GM12878 (cell line): ENCODE results near the gene HOXA2. TPM values are rescaled to one million over a fixed set of nuclear protein-coding genes. Genes with fewer than 3 reads are reported as not detected.

ENCODE experiments used
- ATAC-seq: fragments of 200-7000 bp; cut with Tn5 transposase; 3 replicates; pipeline ENCODE4 v1.9.1; 2020; ENCODE audit warnings: mild to moderate bottlenecking, moderate library complexity
- BruUV-seq: library from RNA; stranded (reverse); fragments of 400-500 nt; replicated peaks from 2 replicates; lab custom pipeline; 2021; lab: Mats Ljungman, UMichigan
- CTCF ChIA-PET: fragments of 300-600 bp; sonication (Branson Sonifier 250); formaldehyde crosslinking; extraction: SDS; loops from one replicate; lab custom pipeline; 2021; ENCODE audit warnings: inconsistent platforms; lab: Yijun Ruan, JAX
- POLR2A ChIA-PET: fragments of 350-600 bp; formaldehyde crosslinking; extraction: SDS; loops from one replicate; lab custom pipeline; 2021; ENCODE audit warnings: inconsistent platforms; lab: Charles Lee
- RAD21 ChIA-PET: fragments of 300-600 bp; sonication (Branson Sonifier 250); formaldehyde crosslinking; loops from one replicate; lab custom pipeline; 2023; ENCODE audit warnings: antibody characterized with exemption; ENCODE audit not compliant: unreplicated experiment; lab: Charles Lee
- SMC1A ChIA-PET: fragments of 300-600 bp; sonication (Branson Sonifier 250); formaldehyde crosslinking; loops from one replicate; lab custom pipeline; 2023; ENCODE audit not compliant: unreplicated experiment, uncharacterized antibody; lab: Charles Lee
- DNase-seq: peaks from one replicate; pipeline ENCODE4 v3.0.0-alpha.2; 2011; ENCODE audit warnings: low read depth, low spot score
- FAIRE-seq: peaks from 3 replicates; lab custom pipeline; 2011; peaks lifted over from hg19 to GRCh38; lab: Jason Lieb, UNC
- H2AFZ ChIP-seq: 2 replicates; pipeline ENCODE4 v1.6.0; 2011; ENCODE audit warnings: low read depth, low read length, control low read depth; ENCODE audit not compliant: control insufficient read depth
- H3K27ac ChIP-seq: 2 replicates; pipeline ENCODE4 v1.5.1; 2011; ENCODE audit warnings: control low read depth; ENCODE audit not compliant: control insufficient read depth, insufficient read depth
- H3K27me3 ChIP-seq, 2 experiments: replicated peaks in 1 of 2; 2 replicates each; pipeline versions ENCODE4 v1.6.0 to v1.6.1; 2011; ENCODE audit warnings: low read length in 1 of 2; ENCODE audit not compliant: control insufficient read depth in 2 of 2, insufficient read depth in 2 of 2
- H3K36me3 ChIP-seq, 2 experiments: 2 replicates each; pipeline ENCODE4 v1.5.1; 2011; ENCODE audit warnings: low read length in 1 of 2; ENCODE audit not compliant: control insufficient read depth in 2 of 2, insufficient read depth in 2 of 2
- H3K4me1 ChIP-seq: 2 replicates; pipeline ENCODE4 v1.6.1; 2011; ENCODE audit warnings: mild to moderate bottlenecking, low read length, moderate library complexity, mixed read lengths; ENCODE audit not compliant: control insufficient read depth, insufficient read depth
- H3K4me2 ChIP-seq: 2 replicates; pipeline ENCODE4 v1.6.0; 2011; ENCODE audit warnings: control low read depth; ENCODE audit not compliant: control insufficient read depth, insufficient read depth
- H3K4me3 ChIP-seq: fragments of 200-600 bp; sonication (generic); 2 replicates; pipeline ENCODE4 v1.5.1; 2016
- H3K79me2 ChIP-seq: 2 replicates; pipeline ENCODE4 v1.6.0; 2011; ENCODE audit warnings: low read length; ENCODE audit not compliant: control insufficient read depth, insufficient read depth
- H3K9ac ChIP-seq: 2 replicates; pipeline ENCODE4 v1.8.0; 2011; ENCODE audit warnings: low read length, control low read depth, mixed read lengths; ENCODE audit not compliant: control insufficient read depth, insufficient read depth
- H3K9me3 ChIP-seq: replicated peaks from 3 replicates; pipeline ENCODE4 v1.5.1; 2011; ENCODE audit warnings: mild to moderate bottlenecking, low read length; ENCODE audit not compliant: control insufficient read depth, insufficient read depth
- H4K20me1 ChIP-seq: 2 replicates; pipeline ENCODE4 v1.6.0; 2011; ENCODE audit not compliant: control insufficient read depth, insufficient read depth
- CEBPZ ChIP-seq: fragments of 150-350 bp; IDR thresholded peaks from 2 replicates; pipeline ENCODE4 v1.6.1; 2016; ENCODE audit warnings: low read depth, low read length
- CREM ChIP-seq: IDR thresholded peaks from 2 replicates; pipeline ENCODE4 v1.6.1; 2014; ENCODE audit warnings: antibody characterized with exemption, low read depth
- EZH2 ChIP-seq: IDR thresholded peaks from 2 replicates; pipeline ENCODE4 v1.6.1; 2012; ENCODE audit warnings: low read depth, mild to moderate bottlenecking, control low read depth, inconsistent platforms, low read length, borderline replicate concordance; ENCODE audit not compliant: control insufficient read depth
- PAX8 ChIP-seq: fragments of 450-650 bp; IDR thresholded peaks from 2 replicates; pipeline ENCODE4 v1.6.1; 2017; ENCODE audit warnings: mild to moderate bottlenecking, moderate library complexity
- PKNOX1 ChIP-seq: fragments of 450-650 bp; IDR thresholded peaks from 2 replicates; pipeline ENCODE4 v1.6.1; 2016; ENCODE audit warnings: mild to moderate bottlenecking
- POLR2AphosphoS2 ChIP-seq: IDR thresholded peaks from 2 replicates; pipeline ENCODE4 v1.6.1; 2011; ENCODE audit warnings: low read depth, mild to moderate bottlenecking, low read length, improper control_type of control experiment, moderate library complexity
- SMAD1 ChIP-seq: fragments of 450-650 bp; IDR thresholded peaks from 2 replicates; pipeline ENCODE4 v1.6.1; 2018; ENCODE audit warnings: mild to moderate bottlenecking, low read depth; ENCODE audit not compliant: partially characterized antibody
- TARDBP ChIP-seq: IDR thresholded peaks from 2 replicates; pipeline ENCODE4 v1.6.1; 2016; ENCODE audit warnings: borderline replicate concordance
- TCF12 ChIP-seq: IDR thresholded peaks from 2 replicates; pipeline ENCODE4 v1.6.1; 2011; ENCODE audit warnings: low read depth, mild to moderate bottlenecking, low read length
- TCF7 ChIP-seq: IDR thresholded peaks from 2 replicates; pipeline ENCODE4 v1.6.1; 2014; ENCODE audit warnings: antibody characterized with exemption, borderline replicate concordance
- WRNIP1 ChIP-seq: IDR thresholded peaks from 2 replicates; pipeline ENCODE4 v1.6.1; 2011; ENCODE audit warnings: low read depth, low read length, improper control_type of control experiment, borderline replicate concordance
- ZNF24 ChIP-seq: fragments of 450-650 bp; IDR thresholded peaks from 2 replicates; pipeline ENCODE4 v1.6.1; 2017; ENCODE audit warnings: antibody characterized with exemption, mild to moderate bottlenecking
- WGBS: methylation state at CpG from one replicate; pipeline ENCODE4 v1.1.6; 2016; ENCODE audit warnings: low lambda C conversion rate; ENCODE audit not compliant: insufficient replicate concordance, insufficient coverage; ENCODE audit errors: missing lambda C conversion rate; 5-methylcytosine and 5-hydroxymethylcytosine counted together
- in situ Hi-C: fragments of 300-500 bp; cut with MboI; formaldehyde crosslinking; loops from 9 replicates; pipeline ENCODE4 v1.14.3; 2018; ENCODE audit warnings: mixed read lengths
- intact Hi-C: fragments of 100-400 bp; cut with micrococcal nuclease; formaldehyde crosslinking; loops from one replicate; pipeline ENCODE4 v1.14.2; 2022; ENCODE audit not compliant: unreplicated experiment
- polyA plus RNA-seq, 11 experiments: library from polyadenylated mRNA; depleted of rRNA in 4 of 11; unstranded in 6 of 11; stranded (reverse) in 5 of 11; fragments of >200 nt; fragmentation: Nextera tagmentation in 4 of 11; fragmentation: Illumina TruSeq in 1 of 11; extraction: Ambion mirVana in 4 of 11; extraction: Trizol in 1 of 11; gene quantifications; 1 replicate in 1 of 11; 2 replicates in 10 of 11; pipeline versions ENCODE4 v1.2.1 to v1.2.3, GENCODE V29; 2011 to 2016; ENCODE audit warnings: inconsistent platforms in 2 of 11, missing spikeins in 2 of 11, low read depth in 1 of 11
- total RNA-seq, 4 experiments: library from RNA; depleted of rRNA in 3 of 4; stranded (reverse); fragments of >200 nt in 3 of 4; fragmentation: Illumina TruSeq in 1 of 4; extraction: Trizol in 1 of 4; gene quantifications; 2 replicates each; pipeline versions ENCODE4 v1.2.1 to v1.2.3, GENCODE V29; 2013 to 2021
- TF ChIP-seq, protein P1 (sequence below), 3 experiments: IDR thresholded peaks in 2 of 3; conservative IDR thresholded peaks in 1 of 3; 2 replicates each; pipeline ENCODE4 v1.5.1; 2011; ENCODE audit warnings: low read depth in 3 of 3, low read length in 3 of 3, mild to moderate bottlenecking in 3 of 3, control low read depth in 2 of 3, moderate library complexity in 2 of 3, inconsistent platforms in 1 of 3, mixed read lengths in 1 of 3; ENCODE audit not compliant: control insufficient read depth in 2 of 3, insufficient read depth in 1 of 3; ENCODE audit errors: extremely low read depth in 1 of 3

Gene HOXA2
- total and polyA plus RNA-seq, 10 of the 15 experiments (the other 5 are each of a cell fraction or from before 2014, with no cell fraction given), result not detected

- in situ Hi-C loops, result no loop called here
- H3K79me2 ChIP-seq, result no peaks in the 10 kb centered on the region
- H2AFZ ChIP-seq, result no peak overlapping the region
- no peak overlapping the region for H3K4me2 ChIP-seq
- SMC1A ChIA-PET, result interaction anchor here (1.7 kb wide), 1 partner anchor 11 kb away, joined by 8 read pairs; no protein-coding TSS in a partner anchor
- H3K4me1 ChIP-seq, result no peaks in the 10 kb centered on the region; the same call in 1 of the 2 replicates
- ATAC-seq (no peak), DNase-seq (no peak), FAIRE-seq (no peak)
- POLR2A ChIA-PET, result no interaction called here
- CTCF ChIA-PET, result no interaction called here
- intact Hi-C loops, result no loop called here
- 85% methylated on average over 36 of the region's 53 CpGs for WGBS
- no peak overlapping the region for H3K9ac ChIP-seq
- no peaks in the 10 kb centered on the region for H3K36me3 ChIP-seq
- no peaks in the 10 kb centered on the region; the same call in 2 of the 3 replicates for H3K9me3 ChIP-seq
- H3K27me3 ChIP-seq, result peaks cover 0 to 7% of the 10 kb centered on the region in 2 experiments; a peak in 2 of 4 replicates
- BruUV-seq, result no TSS peak
- H3K4me3 ChIP-seq, result no peak overlapping the region
- RAD21 ChIA-PET, result no interaction called here
- no peak overlapping the region for H3K27ac ChIP-seq
- no peaks in the 10 kb centered on the region for H4K20me1 ChIP-seq
- TF ChIP-seq CEBPZ, result no peak
- no peak for TF ChIP-seq TCF7
- TF ChIP-seq TARDBP, result no peak
- TF ChIP-seq TCF12, result no peak
- TF ChIP-seq CREM, result no peak
- no peak for TF ChIP-seq EZH2
- TF ChIP-seq, protein P1, sequence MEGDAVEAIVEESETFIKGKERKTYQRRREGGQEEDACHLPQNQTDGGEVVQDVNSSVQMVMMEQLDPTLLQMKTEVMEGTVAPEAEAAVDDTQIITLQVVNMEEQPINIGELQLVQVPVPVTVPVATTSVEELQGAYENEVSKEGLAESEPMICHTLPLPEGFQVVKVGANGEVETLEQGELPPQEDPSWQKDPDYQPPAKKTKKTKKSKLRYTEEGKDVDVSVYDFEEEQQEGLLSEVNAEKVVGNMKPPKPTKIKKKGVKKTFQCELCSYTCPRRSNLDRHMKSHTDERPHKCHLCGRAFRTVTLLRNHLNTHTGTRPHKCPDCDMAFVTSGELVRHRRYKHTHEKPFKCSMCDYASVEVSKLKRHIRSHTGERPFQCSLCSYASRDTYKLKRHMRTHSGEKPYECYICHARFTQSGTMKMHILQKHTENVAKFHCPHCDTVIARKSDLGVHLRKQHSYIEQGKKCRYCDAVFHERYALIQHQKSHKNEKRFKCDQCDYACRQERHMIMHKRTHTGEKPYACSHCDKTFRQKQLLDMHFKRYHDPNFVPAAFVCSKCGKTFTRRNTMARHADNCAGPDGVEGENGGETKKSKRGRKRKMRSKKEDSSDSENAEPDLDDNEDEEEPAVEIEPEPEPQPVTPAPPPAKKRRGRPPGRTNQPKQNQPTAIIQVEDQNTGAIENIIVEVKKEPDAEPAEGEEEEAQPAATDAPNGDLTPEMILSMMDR (IDR thresholded peaks at IDR 0.05 in 2 of 3, conservative IDR thresholded peaks at IDR 0.05 in 1 of 3; ENCODE audit: control insufficient read depth in 2 of 3, extremely low read depth in 1 of 3, insufficient read depth in 1 of 3, low read depth in 3 of 3, low read length in 3 of 3), result no peak
- TF ChIP-seq ZNF24, result no peak
- TF ChIP-seq PKNOX1, result no peak
- TF ChIP-seq SMAD1, result no peak
- no peak for TF ChIP-seq WRNIP1
- TF ChIP-seq PAX8, result no peak
- no peak for TF ChIP-seq POLR2AphosphoS2
Measured at GRCh38 chr7:27139334-27140125, 37.0 kb upstream of the HOXA2 start.
